Ishikawa (cell line): Measurements from ENCODE around the gene VWF.

Experiments used
- RAD21 ChIP-seq: IDR thresholded peaks from 2 replicates; pipeline ENCODE4 v1.6.1; 2012; ENCODE audit warnings: low read depth
- TEAD4 ChIP-seq: IDR thresholded peaks from 2 replicates; pipeline ENCODE4 v1.6.1; 2012
- TF ChIP-seq, protein P1 (sequence below): IDR thresholded peaks from 2 replicates; pipeline ENCODE4 v1.6.1; 2012

DNA sequence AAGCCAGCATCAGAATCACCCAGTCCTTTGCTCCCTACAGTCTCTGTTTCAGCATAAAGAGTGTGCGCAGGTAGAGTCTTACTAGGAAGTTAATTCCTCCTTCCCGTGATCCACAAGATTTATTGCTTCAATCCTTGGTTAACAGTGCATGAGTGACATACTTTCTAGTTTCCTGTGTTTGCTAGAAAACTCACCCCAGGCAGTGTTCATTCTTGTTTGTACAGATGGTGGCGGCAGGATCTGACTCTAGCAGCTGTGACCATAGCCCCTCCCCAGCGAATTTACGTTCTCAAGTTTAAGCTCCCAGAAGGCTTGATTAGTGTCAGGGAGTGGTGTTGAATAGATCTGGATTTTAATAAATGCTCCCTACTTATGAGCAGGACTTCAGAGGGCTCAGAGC, 103.5 kb downstream of the VWF start:
- no peak for TF ChIP-seq RAD21
- no peak for TF ChIP-seq TEAD4
- TF ChIP-seq, protein P1, sequence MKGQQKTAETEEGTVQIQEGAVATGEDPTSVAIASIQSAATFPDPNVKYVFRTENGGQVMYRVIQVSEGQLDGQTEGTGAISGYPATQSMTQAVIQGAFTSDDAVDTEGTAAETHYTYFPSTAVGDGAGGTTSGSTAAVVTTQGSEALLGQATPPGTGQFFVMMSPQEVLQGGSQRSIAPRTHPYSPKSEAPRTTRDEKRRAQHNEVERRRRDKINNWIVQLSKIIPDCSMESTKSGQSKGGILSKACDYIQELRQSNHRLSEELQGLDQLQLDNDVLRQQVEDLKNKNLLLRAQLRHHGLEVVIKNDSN, result no peak
